Calu3 (cell line): Measurements from ENCODE around the gene CLDND2. TPM values are rescaled to one million over a fixed set of nuclear protein-coding genes. Genes with fewer than 3 reads are reported as not detected.
A peak's percentile ranks its signal among the peaks of the same experiment; 100 is the strongest.

Experiments
- BruUV-seq: library from RNA; stranded (reverse); fragments of 400-500 nt; replicated peaks from 2 replicates; lab custom pipeline; 2021; lab: Mats Ljungman, UMichigan
- CTCF ChIA-PET: fragments of 300-600 bp; sonication (Branson Sonifier 250); formaldehyde crosslinking; loops from one replicate; lab custom pipeline; 2022; ENCODE audit warnings: antibody characterized with exemption; lab: Charles Lee
- DNase-seq: peaks from one replicate; pipeline ENCODE4 v3.0.0; 2022
- H3K27ac Mint-ChIP-seq: one replicate; pipeline ENCODE4 v1.8.0; 2022; ENCODE audit warnings: mixed read lengths; ENCODE audit not compliant: unreplicated experiment
- H3K27me3 Mint-ChIP-seq: one replicate; pipeline ENCODE4 v1.8.0; 2022; ENCODE audit warnings: mixed read lengths; ENCODE audit not compliant: unreplicated experiment
- H3K36me3 Mint-ChIP-seq: one replicate; pipeline ENCODE4 v1.8.0; 2022; ENCODE audit warnings: mild to moderate bottlenecking, moderate library complexity, mixed read lengths; ENCODE audit not compliant: insufficient read depth, unreplicated experiment
- H3K4me1 Mint-ChIP-seq: one replicate; pipeline ENCODE4 v1.8.0; 2022; ENCODE audit warnings: mild to moderate bottlenecking, low read depth, mixed read lengths; ENCODE audit not compliant: unreplicated experiment
- H3K4me3 Mint-ChIP-seq: one replicate; pipeline ENCODE4 v1.8.0; 2022; ENCODE audit warnings: mild to moderate bottlenecking, low read depth, moderate library complexity, mixed read lengths; ENCODE audit not compliant: unreplicated experiment
- H3K9me3 Mint-ChIP-seq: one replicate; pipeline ENCODE4 v1.8.0; 2022; ENCODE audit warnings: low read depth, mixed read lengths; ENCODE audit not compliant: unreplicated experiment
- intact Hi-C: fragments of 100-400 bp; cut with micrococcal nuclease; formaldehyde crosslinking; loops from one replicate; pipeline ENCODE4 v1.10.0; 2022; ENCODE audit not compliant: unreplicated experiment
- total RNA-seq: library from RNA; stranded (reverse); gene quantifications from 2 replicates; pipeline ENCODE4 v1.2.3, GENCODE V29; 2022
- TF ChIP-seq, protein P1 (sequence below): fragments of 200-600 bp; IDR thresholded peaks from one replicate; pipeline ENCODE4 v1.8.0; 2022; ENCODE audit warnings: antibody characterized with exemption; ENCODE audit not compliant: unreplicated experiment

Gene CLDND2
- total RNA-seq, 1 experiment from 2014 or later, result 1.2 TPM

DNA sequence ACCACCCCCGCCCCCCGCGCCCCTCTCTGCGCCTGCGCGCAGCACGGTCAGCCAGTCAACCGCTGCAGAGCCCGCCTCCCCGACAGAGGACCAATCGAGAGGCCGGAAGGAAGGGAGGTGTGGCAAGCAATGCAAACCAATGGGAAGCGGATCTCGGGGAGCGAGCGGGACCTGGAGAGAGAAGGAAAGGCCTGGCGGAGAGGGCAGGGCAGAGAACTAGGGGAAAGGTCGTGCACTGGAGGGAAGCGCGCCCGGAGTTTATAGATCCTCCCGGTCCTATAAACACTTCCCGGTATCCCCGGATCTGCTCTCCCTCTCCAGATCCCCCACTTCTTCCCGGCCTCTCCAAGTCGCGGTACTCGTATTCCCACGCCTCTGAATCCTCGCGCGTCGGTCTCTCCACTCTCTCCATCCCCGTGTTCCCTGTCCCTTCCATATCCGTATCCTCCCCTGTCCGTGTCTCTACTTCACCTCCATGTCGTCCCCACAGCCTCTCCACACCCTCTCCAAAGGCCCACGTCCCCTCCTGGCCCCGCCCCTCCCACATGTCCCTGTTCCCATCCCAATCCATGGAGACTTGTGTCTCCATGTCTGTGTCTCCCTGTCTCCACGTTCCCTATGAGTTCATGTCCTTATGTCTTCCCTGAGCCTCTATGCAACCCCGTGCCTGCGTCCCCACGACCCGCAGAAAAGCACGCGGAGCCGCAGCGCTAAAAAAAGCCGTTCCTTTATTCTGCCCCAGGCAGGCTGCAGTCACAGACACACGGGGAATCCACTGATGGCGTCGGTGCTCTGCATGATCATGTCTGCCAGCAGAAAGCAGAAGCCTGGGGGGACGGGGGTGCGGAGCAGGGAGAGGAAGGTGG is 2.2 kb downstream of the CLDND2 start:
- H3K9me3 Mint-ChIP-seq, result no peaks in the 10 kb centered on the region
- H3K27ac Mint-ChIP-seq, result peak overlapping the region; percentile 93
- no TSS peak for BruUV-seq
- peak; percentile 99 for DNase-seq
- TF ChIP-seq, protein P1, sequence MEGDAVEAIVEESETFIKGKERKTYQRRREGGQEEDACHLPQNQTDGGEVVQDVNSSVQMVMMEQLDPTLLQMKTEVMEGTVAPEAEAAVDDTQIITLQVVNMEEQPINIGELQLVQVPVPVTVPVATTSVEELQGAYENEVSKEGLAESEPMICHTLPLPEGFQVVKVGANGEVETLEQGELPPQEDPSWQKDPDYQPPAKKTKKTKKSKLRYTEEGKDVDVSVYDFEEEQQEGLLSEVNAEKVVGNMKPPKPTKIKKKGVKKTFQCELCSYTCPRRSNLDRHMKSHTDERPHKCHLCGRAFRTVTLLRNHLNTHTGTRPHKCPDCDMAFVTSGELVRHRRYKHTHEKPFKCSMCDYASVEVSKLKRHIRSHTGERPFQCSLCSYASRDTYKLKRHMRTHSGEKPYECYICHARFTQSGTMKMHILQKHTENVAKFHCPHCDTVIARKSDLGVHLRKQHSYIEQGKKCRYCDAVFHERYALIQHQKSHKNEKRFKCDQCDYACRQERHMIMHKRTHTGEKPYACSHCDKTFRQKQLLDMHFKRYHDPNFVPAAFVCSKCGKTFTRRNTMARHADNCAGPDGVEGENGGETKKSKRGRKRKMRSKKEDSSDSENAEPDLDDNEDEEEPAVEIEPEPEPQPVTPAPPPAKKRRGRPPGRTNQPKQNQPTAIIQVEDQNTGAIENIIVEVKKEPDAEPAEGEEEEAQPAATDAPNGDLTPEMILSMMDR, result no peak
- peaks cover 20% of the 10 kb centered on the region for H3K27me3 Mint-ChIP-seq
- H3K4me1 Mint-ChIP-seq, result peaks cover 25% of the 10 kb centered on the region
- H3K36me3 Mint-ChIP-seq, result peaks cover 61% of the 10 kb centered on the region
- CTCF ChIA-PET, result interaction anchor here (1.0 to 1.7 kb wide), 4 partner anchors 7 to 322 kb away, joined by 3 to 17 read pairs (median 4); partner anchors contain the start of gene LIM2
- peak overlapping the region; percentile 80 for H3K4me3 Mint-ChIP-seq
- intact Hi-C loops, result loop anchor here (2.0 kb wide), 1 partner anchor 28 kb away; no protein-coding TSS in a partner anchor

DNA sequence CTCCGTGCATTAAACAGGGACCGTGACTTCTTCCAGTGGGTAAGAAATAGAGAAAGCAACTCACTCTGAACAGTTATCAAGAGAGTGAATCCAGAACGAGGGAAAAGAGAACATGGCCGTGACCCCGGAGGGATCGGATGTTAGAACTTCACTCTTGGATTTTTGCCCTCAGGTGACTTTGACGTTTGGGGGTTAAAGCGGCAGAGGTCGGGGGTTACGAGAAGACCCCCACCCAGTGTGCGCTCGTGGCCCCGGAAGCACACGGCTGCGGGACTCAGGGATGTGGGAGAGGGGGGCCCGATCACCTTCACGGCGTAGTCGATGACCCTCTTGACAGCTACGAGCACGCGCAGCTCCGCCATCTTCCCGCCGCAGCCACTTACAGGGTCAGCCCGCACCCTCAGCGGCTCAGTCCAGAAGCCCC is 2.8 kb downstream of the CLDND2 start, which contains the start of gene ETFB:
TSS of gene ETFB (minus strand) at position 424 of the 424 bp plus-strand sequence. CDS start at position 362, 62 bp downstream.
- Mint-ChIP-seq H3K36me3 (peaks cover 61% of the 10 kb centered on the region), H3K27ac (peak within 1 kb of the TSS; percentile 93), H3K4me3 (peak within 1 kb of the TSS; percentile 80), H3K4me1 (peaks cover 25% of the 10 kb centered on the region), H3K27me3 (peaks cover 14% of the 10 kb centered on the region), H3K9me3 (no peaks in the 10 kb centered on the region)
- TF ChIP-seq, protein P1, result no peak
- intact Hi-C loops, result loop anchor here (2.0 kb wide), 1 partner anchor 27 kb away; no protein-coding TSS in a partner anchor
- no peak for DNase-seq
- CTCF ChIA-PET, result interaction anchor here (1.1 kb wide), 1 partner anchor 26 kb away, joined by 4 read pairs; no protein-coding TSS in a partner anchor
- TSS peak; percentile 78 for BruUV-seq

DNA sequence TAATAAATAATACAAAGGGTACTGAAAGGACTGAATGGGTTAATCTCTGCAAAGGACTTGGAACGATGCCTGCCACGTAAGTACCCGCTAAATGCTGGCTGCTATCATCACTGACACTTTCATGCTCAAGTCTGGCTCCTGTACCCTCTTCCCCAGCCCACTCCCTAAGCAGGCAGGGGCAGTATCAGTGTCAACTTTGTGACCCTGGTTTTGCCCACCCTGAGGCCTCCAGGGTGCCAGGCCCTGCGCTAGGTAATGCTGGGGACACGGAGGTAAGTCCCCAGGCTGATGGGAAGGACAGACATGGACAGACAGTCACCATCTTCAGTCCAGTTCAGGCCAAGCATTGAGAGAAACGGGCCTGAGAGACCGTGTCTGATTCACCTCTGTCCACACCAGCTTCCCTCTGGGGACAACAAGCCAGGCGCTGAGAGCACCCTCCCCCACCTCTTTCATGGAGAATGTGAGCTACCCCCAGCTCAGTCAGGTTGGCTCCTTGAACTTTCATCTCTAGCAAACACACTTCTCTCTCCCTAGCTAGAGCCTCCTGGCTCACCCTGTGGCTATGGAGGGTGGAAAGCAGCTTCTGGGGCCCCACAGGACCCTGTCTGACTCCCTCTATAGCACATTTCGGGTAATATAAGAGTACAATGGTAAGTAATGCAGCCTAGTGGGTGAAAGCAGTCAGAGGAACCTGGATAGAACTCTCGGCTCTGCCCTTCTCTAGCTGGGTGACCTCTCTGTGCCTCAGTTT is 3.4 kb downstream of the CLDND2 start:
- intact Hi-C loops, result no loop called here
- peaks cover 58% of the 10 kb centered on the region for H3K36me3 Mint-ChIP-seq
- no TSS peak for BruUV-seq
- H3K9me3 Mint-ChIP-seq, result no peaks in the 10 kb centered on the region
- H3K4me1 Mint-ChIP-seq, result peaks cover 25% of the 10 kb centered on the region
- CTCF ChIA-PET, result interaction anchor here (1.1 kb wide), 1 partner anchor 26 kb away, joined by 4 read pairs; no protein-coding TSS in a partner anchor
- peak overlapping the region; percentile 80 for H3K4me3 Mint-ChIP-seq
- peak; percentile 36 for DNase-seq
- H3K27ac Mint-ChIP-seq, result peak overlapping the region; percentile 93
- H3K27me3 Mint-ChIP-seq, result peaks cover 8% of the 10 kb centered on the region
- TF ChIP-seq, protein P1, result no peak
